DMS53 treated with DMSO at 0.1 percent for 48 hours (cell line): ENCODE measurements around the gene ADAMTS12.

Experiments
- DNase-seq: peaks from one replicate; lab custom pipeline; 2025; ENCODE audit not compliant: unreplicated experiment; lab: John Stamatoyannopoulos, UW

ADAMTS12 gene

DNA sequence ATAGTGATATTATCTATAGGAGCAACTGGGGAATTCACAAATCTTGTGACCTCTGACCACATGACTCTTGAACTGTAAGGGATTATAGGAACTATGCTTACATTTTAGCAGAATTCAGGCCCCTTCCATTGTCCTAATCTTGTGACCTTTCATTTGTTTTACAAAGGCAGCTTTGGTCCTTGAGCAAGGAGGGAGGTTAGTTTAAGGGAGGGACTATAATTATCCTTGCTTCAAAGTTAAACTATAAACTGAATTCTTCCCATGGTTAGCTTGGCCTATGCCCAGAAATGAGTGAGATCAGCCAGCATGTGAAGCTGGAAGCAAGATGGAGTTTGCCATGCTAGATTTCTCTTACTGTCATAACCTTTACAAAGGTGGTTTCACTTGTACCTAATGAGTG is 399.8 kb downstream of the ADAMTS12 start:
- DNase-seq: no peak

DNA sequence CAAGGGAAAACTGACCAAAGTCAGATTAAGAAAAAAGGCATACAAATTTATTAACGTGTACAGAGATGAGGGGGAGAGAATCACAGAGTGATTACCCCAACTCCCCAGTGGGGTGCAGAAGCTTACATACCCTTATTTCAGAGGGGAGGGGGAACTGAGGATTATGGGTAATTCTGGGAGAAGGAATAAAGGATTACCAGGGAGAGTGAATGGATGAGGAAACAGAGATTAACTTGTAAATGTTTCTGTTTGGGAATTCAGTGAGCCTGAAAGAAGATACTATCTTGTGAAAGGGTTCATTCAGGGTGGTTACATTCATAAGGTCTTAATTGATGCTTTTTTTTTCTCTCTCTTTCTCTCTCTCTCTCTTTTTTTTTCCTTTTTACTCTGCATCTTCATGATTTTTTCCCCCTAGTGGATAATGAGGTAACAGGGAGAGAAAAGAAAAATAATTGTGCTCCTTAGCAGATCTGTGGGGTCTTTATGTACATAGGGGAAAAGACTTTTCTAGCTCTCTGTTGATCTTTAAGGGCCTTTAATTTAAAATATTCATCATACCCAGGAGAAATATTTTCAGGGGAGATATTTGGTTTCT is 401.6 kb downstream of the ADAMTS12 start:
- no peak for DNase-seq

DNA sequence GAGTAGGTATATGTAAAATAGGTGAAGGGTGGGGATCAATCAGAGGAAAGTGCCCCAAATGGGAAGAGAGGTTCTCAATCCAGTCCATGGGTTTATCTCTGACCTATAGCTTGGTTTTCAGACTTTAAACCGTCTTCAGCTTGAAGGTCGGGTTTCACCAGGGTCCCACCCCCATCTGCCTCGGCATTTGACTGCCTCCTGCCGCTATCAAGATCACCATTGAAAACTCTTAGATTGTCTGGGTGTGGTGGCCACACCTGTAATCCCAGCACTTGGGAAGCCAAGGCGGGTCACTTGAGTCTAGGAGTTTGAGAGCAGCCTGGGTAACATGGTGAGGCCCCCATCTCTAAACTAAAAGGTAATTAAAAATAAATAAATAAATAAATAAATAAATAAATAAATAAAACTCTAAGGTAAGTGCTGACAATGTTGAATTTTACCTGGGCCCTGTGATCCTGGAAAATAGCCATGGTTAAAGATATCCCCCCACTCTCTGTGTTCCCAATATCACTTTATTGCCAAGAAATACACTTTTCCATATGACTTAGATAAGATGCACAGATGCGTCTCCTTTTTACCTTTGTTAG is 402.2 kb downstream of the ADAMTS12 start:
- DNase-seq: no peak

DNA sequence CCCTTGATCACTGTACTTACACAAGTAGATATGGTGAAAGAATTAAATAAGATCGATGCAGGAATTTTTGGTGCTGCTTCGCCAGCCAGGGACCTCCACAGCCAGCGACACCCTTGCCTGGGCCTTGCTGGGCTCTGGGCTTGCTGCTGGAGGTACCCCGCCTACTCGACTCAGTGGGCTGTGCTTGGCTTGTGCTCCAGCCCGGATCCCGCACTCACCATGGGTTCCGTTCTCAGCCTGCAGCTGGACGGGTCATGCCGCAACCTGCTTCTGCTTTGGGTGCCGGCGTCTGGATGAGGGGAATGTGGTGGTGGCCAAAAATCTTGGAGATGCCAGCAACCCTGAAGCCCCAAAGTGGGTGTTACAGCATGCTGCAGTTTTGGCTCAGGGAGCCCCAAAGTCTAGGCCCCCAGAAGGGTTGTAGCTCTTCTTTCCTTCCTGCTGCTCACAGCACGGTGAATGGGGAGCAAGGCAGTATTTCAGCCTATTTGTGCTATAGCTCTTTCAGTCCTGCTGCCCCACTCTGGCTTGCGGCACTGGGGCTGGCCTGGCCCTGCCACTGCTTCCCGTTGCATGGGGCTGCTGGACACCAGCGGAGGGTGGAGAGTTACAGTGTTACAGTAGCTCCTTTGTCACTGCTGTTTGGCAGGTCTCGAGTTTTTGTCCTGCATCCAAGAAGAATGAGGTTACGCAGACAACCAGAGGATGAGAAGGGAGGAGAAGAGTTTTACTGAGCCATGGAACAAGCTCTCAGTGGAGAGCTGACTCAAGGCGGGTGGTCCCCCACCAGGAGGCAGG is 403.0 kb downstream of the ADAMTS12 start:
- no peak for DNase-seq

DNA sequence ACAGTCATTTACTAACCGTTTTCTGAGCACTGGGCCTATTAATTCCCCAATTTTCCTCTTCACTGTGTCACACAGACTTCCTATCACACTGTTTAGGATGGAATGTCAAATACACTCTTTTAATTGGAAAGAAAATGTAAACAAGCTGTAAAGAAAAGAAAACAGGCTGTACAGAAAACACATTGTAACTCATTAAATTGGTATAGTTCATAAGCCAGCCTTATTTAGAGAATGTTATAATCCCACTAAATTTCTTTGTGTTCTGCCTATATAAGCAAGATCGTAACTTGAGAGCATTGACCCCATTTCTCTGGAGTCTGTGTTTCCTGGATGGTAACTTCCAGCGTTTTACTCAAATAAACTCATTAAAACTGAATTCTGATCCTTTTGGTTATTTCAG is 404.6 kb downstream of the ADAMTS12 start:
- no peak for DNase-seq

DNA sequence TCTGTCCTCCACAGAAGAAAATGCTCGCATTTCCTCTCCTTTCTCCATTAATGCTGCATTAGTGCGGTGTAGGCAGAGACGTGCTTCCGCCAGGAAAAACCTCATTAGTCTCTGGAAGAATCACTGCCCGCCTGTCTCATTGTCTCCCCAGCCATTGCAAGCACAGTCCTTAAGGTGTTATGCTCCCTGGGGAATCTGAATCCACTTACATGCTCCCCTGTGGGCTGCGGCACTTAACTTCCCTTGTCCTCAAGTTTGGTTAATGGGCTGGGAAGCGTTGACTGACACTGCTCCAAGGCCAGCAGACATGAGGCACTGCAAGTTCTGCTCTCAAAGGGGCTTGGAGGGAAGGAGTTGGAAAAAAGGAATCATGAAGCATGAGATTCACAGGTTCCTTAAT is 409.5 kb downstream of the ADAMTS12 start:
- no peak for DNase-seq

DNA sequence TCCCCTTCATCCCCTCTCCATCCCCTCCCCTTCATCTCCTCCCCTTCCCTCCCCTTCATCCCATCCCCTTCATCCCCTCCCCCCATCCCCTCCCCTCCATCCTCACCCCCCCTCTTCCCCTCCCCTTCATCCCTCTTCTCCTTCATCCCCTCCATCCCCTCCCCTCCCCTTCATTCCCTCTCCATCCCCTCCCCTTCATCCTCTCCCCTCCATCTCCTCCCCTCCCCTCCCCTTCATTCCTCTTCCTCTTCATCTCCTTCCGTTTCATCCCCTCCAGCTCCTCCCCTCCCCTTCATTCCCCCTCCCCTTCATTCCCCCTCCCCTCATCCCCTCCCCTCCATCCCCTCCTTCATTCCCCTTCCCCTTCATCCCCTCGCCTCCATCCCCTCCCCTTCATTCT is 410.9 kb downstream of the ADAMTS12 start:
- no peak for DNase-seq

DNA sequence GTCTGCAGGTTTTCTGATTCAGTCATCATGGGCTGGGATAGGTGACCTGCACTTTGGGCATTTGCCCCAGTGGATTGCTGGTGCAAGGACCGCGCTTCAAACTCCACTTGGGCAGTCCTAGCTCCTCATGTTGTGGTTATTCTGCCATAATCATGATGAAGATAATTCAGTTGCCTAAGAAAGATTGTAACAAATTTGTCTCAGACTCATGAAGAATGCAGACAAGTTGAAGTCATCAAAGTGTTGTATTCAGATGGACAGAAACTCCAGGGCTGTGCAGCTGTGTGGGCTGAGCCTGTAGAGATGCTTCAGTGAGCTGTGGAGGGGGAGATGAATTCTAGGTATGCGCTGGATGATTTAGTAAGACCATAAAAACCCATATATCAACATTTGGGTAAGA is 412.5 kb downstream of the ADAMTS12 start:
- DNase-seq: no peak

DNA sequence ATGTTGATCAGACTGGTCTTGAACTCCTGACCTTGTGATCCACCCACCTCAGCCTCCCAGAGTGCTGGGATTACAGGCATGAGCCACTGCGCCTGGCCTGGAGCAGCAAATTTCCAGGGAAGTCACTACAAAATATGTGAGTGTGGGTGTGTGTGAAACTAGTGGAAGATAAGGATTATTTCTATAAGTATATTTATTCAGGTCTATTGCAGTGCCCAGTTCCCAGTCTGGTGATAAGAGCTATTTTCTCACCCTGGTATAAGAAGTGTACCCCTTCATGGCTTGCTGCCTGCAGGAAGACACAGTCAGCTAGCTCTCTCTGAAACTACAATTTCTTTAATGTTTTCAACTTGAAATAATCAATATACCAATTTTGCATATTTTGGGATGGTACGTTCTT is 414.0 kb downstream of the ADAMTS12 start:
- DNase-seq: no peak

DNA sequence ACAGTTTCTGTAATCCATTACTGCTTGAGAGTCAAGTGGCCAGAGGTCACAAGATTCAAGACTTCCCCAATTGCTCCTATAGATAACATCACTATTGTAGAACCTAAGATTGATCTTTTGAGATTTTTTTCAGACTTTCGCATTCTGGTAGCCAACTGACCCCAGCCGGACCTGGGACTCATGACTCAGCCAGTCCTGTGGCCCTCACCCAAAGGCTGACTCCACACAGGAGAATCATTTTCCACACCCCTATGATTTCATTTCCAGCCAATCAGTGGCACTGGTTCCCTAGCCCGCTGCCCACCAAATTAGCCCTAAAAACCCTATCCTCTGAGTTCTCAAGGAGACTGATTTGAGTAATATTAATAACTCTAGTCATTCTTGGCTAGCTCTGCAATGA is 414.8 kb downstream of the ADAMTS12 start:
- no peak for DNase-seq

DNA sequence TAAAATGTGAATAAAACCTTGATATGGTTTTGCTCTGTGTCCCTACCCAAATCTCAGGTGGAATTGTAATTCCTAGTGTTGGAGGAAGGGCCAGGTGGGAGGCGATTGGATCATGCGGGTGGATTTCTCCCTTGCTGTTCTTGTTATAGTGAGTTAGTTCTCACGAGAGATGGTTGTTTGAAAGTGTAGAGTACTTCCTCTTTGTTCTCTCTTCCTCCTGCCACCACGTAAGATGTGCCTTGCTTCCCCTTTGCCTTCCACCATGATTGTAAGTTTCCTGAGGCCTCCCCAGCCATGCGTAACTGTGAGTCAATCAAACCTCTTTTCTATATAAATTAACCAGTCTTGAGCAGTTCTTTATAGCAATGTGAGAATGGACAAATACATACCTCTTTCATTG is 416.1 kb downstream of the ADAMTS12 start:
- no peak for DNase-seq

DNA sequence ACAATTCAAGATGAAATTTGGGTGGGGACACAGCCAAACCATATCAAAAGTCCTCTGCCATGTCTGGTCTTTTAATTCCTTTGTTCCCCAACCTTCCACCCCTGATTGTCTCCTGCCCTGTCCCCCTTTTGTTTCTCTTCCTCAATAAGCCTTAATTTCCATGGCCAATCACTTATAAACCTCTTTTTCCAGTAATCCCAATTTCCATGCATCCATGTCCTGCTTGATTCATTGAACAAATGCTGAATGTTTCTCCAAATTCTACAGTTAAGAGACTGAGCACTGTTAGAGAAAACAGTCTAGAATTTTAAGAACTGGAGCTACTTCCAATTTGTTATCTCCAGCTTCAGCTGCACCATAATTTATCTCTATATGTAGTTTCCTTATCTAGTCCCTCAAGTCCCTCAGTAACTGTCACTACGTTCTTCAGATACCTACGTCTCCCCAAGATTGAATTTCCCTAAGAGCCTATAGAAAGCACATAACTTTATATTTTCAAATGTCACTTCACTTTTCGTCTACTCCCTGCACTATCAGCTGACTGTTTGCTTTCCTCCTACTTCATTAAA is 416.8 kb downstream of the ADAMTS12 start:
- DNase-seq: no peak

DNA sequence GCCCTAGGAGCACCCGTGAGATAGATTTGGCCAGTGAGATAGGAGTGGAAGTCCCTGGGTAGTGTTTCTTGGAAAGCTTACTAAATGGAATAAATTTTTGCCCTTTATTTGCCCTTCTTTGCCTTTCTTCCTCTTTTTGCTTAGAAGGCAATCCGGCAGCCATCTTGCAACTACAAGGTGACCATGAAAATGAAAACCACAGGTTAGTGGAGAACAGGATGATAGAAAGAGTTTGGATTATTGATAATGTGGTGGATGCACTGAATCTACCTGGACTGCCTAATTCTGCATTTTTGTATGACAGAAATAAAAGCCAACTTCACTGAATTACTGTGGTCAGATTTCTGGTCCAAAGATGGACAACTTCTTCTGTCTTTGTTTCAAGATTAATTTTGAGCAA is 417.8 kb downstream of the ADAMTS12 start:
- DNase-seq: no peak
